Activated naive CD8-positive, alpha-beta T cell treated with anti-CD3 and anti-CD28 coated beads, Interleukin-2, amount 50 U/mL, for 16 hours (primary cell): Measurements from ENCODE around the gene JPT1.

Experiments used
- DNase-seq: peaks from one replicate; pipeline ENCODE4 v3.0.0-alpha.2; 2020; ENCODE audit warnings: low read depth, low spot score

Gene JPT1

GRCh38 chr17:75105126-75106080 is 48.9 kb downstream of the JPT1 start:
- DNase-seq, result no peak

- DNase-seq, result no peak
Measured at GRCh38 chr17:75103601-75104554, 50.4 kb downstream of the JPT1 start.

- DNase-seq, result no peak
Measured at GRCh38 chr17:75102385-75102821, 51.9 kb downstream of the JPT1 start.

- DNase-seq, result no peak
Measured at GRCh38 chr17:75099881-75100595, 54.3 kb downstream of the JPT1 start.

- no peak for DNase-seq
Measured at GRCh38 chr17:75098861-75099260, 55.5 kb downstream of the JPT1 start.

GRCh38 chr17:75097865-75098264 is 56.4 kb downstream of the JPT1 start:
- no peak for DNase-seq

GRCh38 chr17:75096082-75096625 is 58.2 kb downstream of the JPT1 start:
- DNase-seq, result no peak

- no peak for DNase-seq
Measured at GRCh38 chr17:75094871-75095399, 59.4 kb downstream of the JPT1 start.

GRCh38 chr17:75093548-75094158 is 60.7 kb downstream of the JPT1 start:
- no peak for DNase-seq

GRCh38 chr17:75091855-75092327 is 62.4 kb downstream of the JPT1 start:
- no peak for DNase-seq

- no peak for DNase-seq
Measured at GRCh38 chr17:75090871-75091854, 63.1 kb downstream of the JPT1 start.

- DNase-seq, result no peak
Measured at GRCh38 chr17:75088465-75089417, 65.6 kb downstream of the JPT1 start.

GRCh38 chr17:75087558-75088453 is 66.5 kb downstream of the JPT1 start, which contains the start of gene SLC16A5:
Gene SLC16A5 (plus strand): TSS chr17:75087954. CDS start chr17:75093637, 5,683 bp downstream.
- no peak for DNase-seq

GRCh38 chr17:75087182-75087557 is 67.1 kb downstream of the JPT1 start:
- no peak for DNase-seq

- DNase-seq, result no peak
Measured at GRCh38 chr17:75086496-75087181, 67.7 kb downstream of the JPT1 start.
